ENCODE data around the gene SLC12A8.

Gene SLC12A8

GRCh38 chr3:125107861-125108567 is 104.5 kb downstream of the SLC12A8 start:
- H3K36me3 ChIP-seq (ENCODE audit: control insufficient read depth in 2 of 2, insufficient read depth in 2 of 2, low read length in 2 of 2), result no peaks in the 10 kb centered on the region
- H3K27ac ChIP-seq (ENCODE audit: low read depth in 2 of 2, low read length in 2 of 2), result peak overlapping the region in 1 of 2 donors; percentile 5
- H3K4me3 ChIP-seq (ENCODE audit: low read length in 2 of 2), result no peak overlapping the region
- H3K9me3 ChIP-seq (ENCODE audit: control insufficient read depth in 2 of 2, low read length in 2 of 2), result no peaks in the 10 kb centered on the region
- H3K9ac ChIP-seq (ENCODE audit: low read depth in 1 of 2, low read length in 2 of 2), result no peak overlapping the region
- no peaks in the 10 kb centered on the region for H3K4me1 ChIP-seq (ENCODE audit: control insufficient read depth in 2 of 2, insufficient read depth in 2 of 2, low read length in 2 of 2)
- no peaks in the 10 kb centered on the region for H3K27me3 ChIP-seq (ENCODE audit: control insufficient read depth in 2 of 2, insufficient read depth in 2 of 2, low read length in 2 of 2)

GRCh38 chr3:125107363-125107762 is 105.2 kb downstream of the SLC12A8 start:
- Histone ChIP-seq H3K36me3 (ENCODE audit: control insufficient read depth in 2 of 2, insufficient read depth in 2 of 2, low read length in 2 of 2) (no peaks in the 10 kb centered on the region), H3K9ac (ENCODE audit: low read depth in 1 of 2, low read length in 2 of 2) (no peak overlapping the region), H3K4me1 (ENCODE audit: control insufficient read depth in 2 of 2, insufficient read depth in 2 of 2, low read length in 2 of 2) (no peaks in the 10 kb centered on the region), H3K27ac (ENCODE audit: low read depth in 2 of 2, low read length in 2 of 2) (peak overlapping the region in 1 of 2 donors; percentile 5), H3K4me3 (ENCODE audit: low read length in 2 of 2) (no peak overlapping the region), H3K9me3 (ENCODE audit: control insufficient read depth in 2 of 2, low read length in 2 of 2) (no peaks in the 10 kb centered on the region), H3K27me3 (ENCODE audit: control insufficient read depth in 2 of 2, insufficient read depth in 2 of 2, low read length in 2 of 2) (no peaks in the 10 kb centered on the region)

- Histone ChIP-seq H3K36me3 (ENCODE audit: control insufficient read depth in 2 of 2, insufficient read depth in 2 of 2, low read length in 2 of 2) (no peaks in the 10 kb centered on the region), H3K4me3 (ENCODE audit: low read length in 2 of 2) (no peak overlapping the region), H3K9me3 (ENCODE audit: control insufficient read depth in 2 of 2, low read length in 2 of 2) (no peaks in the 10 kb centered on the region), H3K9ac (ENCODE audit: low read depth in 1 of 2, low read length in 2 of 2) (no peak overlapping the region), H3K4me1 (ENCODE audit: control insufficient read depth in 2 of 2, insufficient read depth in 2 of 2, low read length in 2 of 2) (no peaks in the 10 kb centered on the region), H3K27me3 (ENCODE audit: control insufficient read depth in 2 of 2, insufficient read depth in 2 of 2, low read length in 2 of 2) (no peaks in the 10 kb centered on the region), H3K27ac (ENCODE audit: low read depth in 2 of 2, low read length in 2 of 2) (no peak overlapping the region)
Measured at GRCh38 chr3:125105116-125105515, 107.4 kb downstream of the SLC12A8 start.

GRCh38 chr3:125104639-125105038 is 107.9 kb downstream of the SLC12A8 start:
- H3K36me3 ChIP-seq (ENCODE audit: control insufficient read depth in 2 of 2, insufficient read depth in 2 of 2, low read length in 2 of 2), result no peaks in the 10 kb centered on the region
- no peak overlapping the region for H3K27ac ChIP-seq (ENCODE audit: low read depth in 2 of 2, low read length in 2 of 2)
- no peaks in the 10 kb centered on the region for H3K9me3 ChIP-seq (ENCODE audit: control insufficient read depth in 2 of 2, low read length in 2 of 2)
- H3K9ac ChIP-seq (ENCODE audit: low read depth in 1 of 2, low read length in 2 of 2), result no peak overlapping the region
- no peak overlapping the region for H3K4me3 ChIP-seq (ENCODE audit: low read length in 2 of 2)
- no peaks in the 10 kb centered on the region for H3K27me3 ChIP-seq (ENCODE audit: control insufficient read depth in 2 of 2, insufficient read depth in 2 of 2, low read length in 2 of 2)
- no peaks in the 10 kb centered on the region for H3K4me1 ChIP-seq (ENCODE audit: control insufficient read depth in 2 of 2, insufficient read depth in 2 of 2, low read length in 2 of 2)

- Histone ChIP-seq H3K36me3 (ENCODE audit: control insufficient read depth in 2 of 2, insufficient read depth in 2 of 2, low read length in 2 of 2) (no peaks in the 10 kb centered on the region), H3K9ac (ENCODE audit: low read depth in 1 of 2, low read length in 2 of 2) (no peak overlapping the region), H3K27ac (ENCODE audit: low read depth in 2 of 2, low read length in 2 of 2) (no peak overlapping the region)
Measured at GRCh38 chr3:125103406-125103805, 109.1 kb downstream of the SLC12A8 start.

GRCh38 chr3:125102470-125102869 is 110.1 kb downstream of the SLC12A8 start:
- no peaks in the 10 kb centered on the region for H3K4me1 ChIP-seq (ENCODE audit: control insufficient read depth in 2 of 2, insufficient read depth in 2 of 2, low read length in 2 of 2)
- no peaks in the 10 kb centered on the region for H3K9me3 ChIP-seq (ENCODE audit: control insufficient read depth in 2 of 2, low read length in 2 of 2)
- no peak overlapping the region for H3K4me3 ChIP-seq (ENCODE audit: low read length in 2 of 2)
- H3K36me3 ChIP-seq (ENCODE audit: control insufficient read depth in 2 of 2, insufficient read depth in 2 of 2, low read length in 2 of 2), result no peaks in the 10 kb centered on the region
- no peak overlapping the region for H3K27ac ChIP-seq (ENCODE audit: low read depth in 2 of 2, low read length in 2 of 2)
- no peaks in the 10 kb centered on the region for H3K27me3 ChIP-seq (ENCODE audit: control insufficient read depth in 2 of 2, insufficient read depth in 2 of 2, low read length in 2 of 2)
- H3K9ac ChIP-seq (ENCODE audit: low read depth in 1 of 2, low read length in 2 of 2), result no peak overlapping the region

More at GRCh38 chr3:125103406-125103805, 109.1 kb downstream of the SLC12A8 start:
- H3K4me3 ChIP-seq (ENCODE audit: low read length in 2 of 2), result no peak overlapping the region
- H3K4me1 ChIP-seq (ENCODE audit: control insufficient read depth in 2 of 2, insufficient read depth in 2 of 2, low read length in 2 of 2), result no peaks in the 10 kb centered on the region
- no peaks in the 10 kb centered on the region for H3K27me3 ChIP-seq (ENCODE audit: control insufficient read depth in 2 of 2, insufficient read depth in 2 of 2, low read length in 2 of 2)
- no peaks in the 10 kb centered on the region for H3K9me3 ChIP-seq (ENCODE audit: control insufficient read depth in 2 of 2, low read length in 2 of 2)

GRCh38 chr3:125098611-125099291 is 113.8 kb downstream of the SLC12A8 start:
- H3K4me3 ChIP-seq (ENCODE audit: low read length in 2 of 2), result no peak overlapping the region
- H3K27ac ChIP-seq (ENCODE audit: low read depth in 2 of 2, low read length in 2 of 2), result no peak overlapping the region
- no peaks in the 10 kb centered on the region for H3K36me3 ChIP-seq (ENCODE audit: control insufficient read depth in 2 of 2, insufficient read depth in 2 of 2, low read length in 2 of 2)
- H3K27me3 ChIP-seq (ENCODE audit: control insufficient read depth in 2 of 2, insufficient read depth in 2 of 2, low read length in 2 of 2), result no peaks in the 10 kb centered on the region
- H3K4me1 ChIP-seq (ENCODE audit: control insufficient read depth in 2 of 2, insufficient read depth in 2 of 2, low read length in 2 of 2), result no peaks in the 10 kb centered on the region
- H3K9me3 ChIP-seq (ENCODE audit: control insufficient read depth in 2 of 2, low read length in 2 of 2), result no peaks in the 10 kb centered on the region
- no peak overlapping the region for H3K9ac ChIP-seq (ENCODE audit: low read depth in 1 of 2, low read length in 2 of 2)

GRCh38 chr3:125090649-125091048 is 121.9 kb downstream of the SLC12A8 start:
- no peaks in the 10 kb centered on the region for H3K9me3 ChIP-seq (ENCODE audit: control insufficient read depth in 2 of 2, low read length in 2 of 2)
- H3K36me3 ChIP-seq (ENCODE audit: control insufficient read depth in 2 of 2, insufficient read depth in 2 of 2, low read length in 2 of 2), result peaks cover 0 to 2% of the 10 kb centered on the region in 2 donors
- H3K27me3 ChIP-seq (ENCODE audit: control insufficient read depth in 2 of 2, insufficient read depth in 2 of 2, low read length in 2 of 2), result no peaks in the 10 kb centered on the region
- no peak overlapping the region for H3K27ac ChIP-seq (ENCODE audit: low read depth in 2 of 2, low read length in 2 of 2)
- no peaks in the 10 kb centered on the region for H3K4me1 ChIP-seq (ENCODE audit: control insufficient read depth in 2 of 2, insufficient read depth in 2 of 2, low read length in 2 of 2)
- H3K9ac ChIP-seq (ENCODE audit: low read depth in 1 of 2, low read length in 2 of 2), result no peak overlapping the region
- no peak overlapping the region for H3K4me3 ChIP-seq (ENCODE audit: low read length in 2 of 2)

- Histone ChIP-seq H3K4me1 (ENCODE audit: control insufficient read depth in 2 of 2, insufficient read depth in 2 of 2, low read length in 2 of 2) (no peaks in the 10 kb centered on the region), H3K27ac (ENCODE audit: low read depth in 2 of 2, low read length in 2 of 2) (no peak overlapping the region), H3K9me3 (ENCODE audit: control insufficient read depth in 2 of 2, low read length in 2 of 2) (no peaks in the 10 kb centered on the region), H3K4me3 (ENCODE audit: low read length in 2 of 2) (no peak overlapping the region), H3K9ac (ENCODE audit: low read depth in 1 of 2, low read length in 2 of 2) (no peak overlapping the region), H3K36me3 (ENCODE audit: control insufficient read depth in 2 of 2, insufficient read depth in 2 of 2, low read length in 2 of 2) (peaks cover 0 to 2% of the 10 kb centered on the region in 2 donors), H3K27me3 (ENCODE audit: control insufficient read depth in 2 of 2, insufficient read depth in 2 of 2, low read length in 2 of 2) (no peaks in the 10 kb centered on the region)
Measured at GRCh38 chr3:125087768-125088391, 124.7 kb downstream of the SLC12A8 start.

GRCh38 chr3:125085166-125085565 is 127.4 kb downstream of the SLC12A8 start:
- no peaks in the 10 kb centered on the region for H3K9me3 ChIP-seq (ENCODE audit: control insufficient read depth in 2 of 2, low read length in 2 of 2)
- peaks cover 0 to 2% of the 10 kb centered on the region in 2 donors for H3K36me3 ChIP-seq (ENCODE audit: control insufficient read depth in 2 of 2, insufficient read depth in 2 of 2, low read length in 2 of 2)
- H3K4me1 ChIP-seq (ENCODE audit: control insufficient read depth in 2 of 2, insufficient read depth in 2 of 2, low read length in 2 of 2), result no peaks in the 10 kb centered on the region
- no peak overlapping the region for H3K4me3 ChIP-seq (ENCODE audit: low read length in 2 of 2)
- H3K27me3 ChIP-seq (ENCODE audit: control insufficient read depth in 2 of 2, insufficient read depth in 2 of 2, low read length in 2 of 2), result no peaks in the 10 kb centered on the region
- H3K9ac ChIP-seq (ENCODE audit: low read depth in 1 of 2, low read length in 2 of 2), result no peak overlapping the region
- H3K27ac ChIP-seq (ENCODE audit: low read depth in 2 of 2, low read length in 2 of 2), result no peak overlapping the region

Data from mucosa of rectum (tissue), 2 donors.